GM21576 (cell line): ENCODE measurements around the gene PDE4D.
"Not testable (repeated sequence)": the region's sequence is repeated elsewhere in the genome, so short reads cannot be mapped to it uniquely, and the experiment has no call there.

Experiments
- ATAC-seq: cut with Tn5 transposase; IDR thresholded peaks from one replicate; pipeline ENCODE4 v1.9.1; 2021; ENCODE audit warnings: mild to moderate bottlenecking, moderate library complexity; ENCODE audit not compliant: unreplicated experiment

Gene PDE4D

GRCh38 chr5:59620535-59621212 lies 272.9 kb downstream of the PDE4D start:
- no peak for ATAC-seq

- ATAC-seq: no peak
Measured at GRCh38 chr5:59618644-59619043, 274.9 kb downstream of the PDE4D start.

GRCh38 chr5:59617186-59617771 lies 276.2 kb downstream of the PDE4D start:
- no peak for ATAC-seq

- ATAC-seq: no peak
Measured at GRCh38 chr5:59616413-59616812, 277.1 kb downstream of the PDE4D start.

- ATAC-seq: no peak
Measured at GRCh38 chr5:59615272-59615671, 278.3 kb downstream of the PDE4D start.

- no peak for ATAC-seq
Measured at GRCh38 chr5:59609501-59610265, 283.8 kb downstream of the PDE4D start.

- ATAC-seq: no peak
Measured at GRCh38 chr5:59608745-59609144, 284.8 kb downstream of the PDE4D start.

- no peak for ATAC-seq
Measured at GRCh38 chr5:59607138-59607765, 286.3 kb downstream of the PDE4D start.

GRCh38 chr5:59605915-59606314 lies 287.6 kb downstream of the PDE4D start:
- no peak for ATAC-seq

- no peak for ATAC-seq
Measured at GRCh38 chr5:59604111-59604510, 289.4 kb downstream of the PDE4D start.

- no peak for ATAC-seq
Measured at GRCh38 chr5:59600998-59601397, 292.5 kb downstream of the PDE4D start.

GRCh38 chr5:59600153-59600552 lies 293.4 kb downstream of the PDE4D start:
- ATAC-seq: no peak

- no peak for ATAC-seq
Measured at GRCh38 chr5:59599729-59600128, 293.8 kb downstream of the PDE4D start.

GRCh38 chr5:59598547-59598874 lies 295.0 kb downstream of the PDE4D start:
- ATAC-seq: no peak

GRCh38 chr5:59597690-59598546 lies 295.6 kb downstream of the PDE4D start:
- no peak for ATAC-seq

GRCh38 chr5:59596586-59597350 lies 296.8 kb downstream of the PDE4D start:
- no peak for ATAC-seq

GRCh38 chr5:59594118-59594517 lies 299.4 kb downstream of the PDE4D start:
- not testable (repeated sequence) for ATAC-seq

GRCh38 chr5:59593439-59594007 lies 300.0 kb downstream of the PDE4D start:
- ATAC-seq: no peak

GRCh38 chr5:59592101-59592500 lies 301.4 kb downstream of the PDE4D start:
- no peak for ATAC-seq

- peak; percentile 76 for ATAC-seq
Measured at GRCh38 chr5:59591162-59591561, 302.4 kb downstream of the PDE4D start.
